ENCODE data around the gene ASIC1. TPM values are rescaled to one million over a fixed set of nuclear protein-coding genes. Genes with fewer than 3 reads are reported as not detected.

Gene ASIC1
- total and polyA plus RNA-seq, 2 of the 13 experiments (the other 11 are each of a cell fraction or from before 2014, with no cell fraction given) = 0.44 to 1.5 TPM

DNA sequence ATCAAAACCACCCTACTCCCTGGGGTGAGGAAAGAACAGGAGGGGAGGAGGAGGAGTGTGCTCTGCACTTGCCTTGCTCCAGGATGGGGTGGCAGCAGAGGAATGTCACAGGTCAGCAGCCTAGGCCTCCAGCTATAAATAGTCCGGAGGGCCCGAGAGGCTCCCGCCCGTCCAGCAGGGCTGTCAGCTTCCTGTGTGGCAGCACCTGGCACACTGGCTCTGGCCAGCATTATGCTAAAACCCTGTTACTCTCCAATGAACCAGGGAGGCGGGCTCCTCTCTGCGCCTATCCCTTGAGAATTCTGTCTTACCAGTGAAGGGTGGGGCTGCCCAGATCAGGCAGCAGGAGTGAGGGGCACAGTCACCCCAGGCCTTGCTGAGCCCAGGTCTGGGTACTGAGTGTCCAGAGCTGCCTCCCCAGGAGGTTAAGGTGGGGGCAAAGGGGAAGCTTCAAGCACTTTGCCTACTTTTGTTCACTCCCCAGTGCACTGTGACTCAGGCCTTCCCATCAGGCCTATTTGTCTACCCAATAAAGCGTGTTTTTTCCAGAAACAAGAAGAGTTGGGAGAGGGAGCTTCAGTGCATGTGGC lies 53.5 kb downstream of the ASIC1 start (continued):
- TF ChIP-seq ZNF460 (CRISPR knock-in tag; IDR thresholded peaks at IDR 0.05; ENCODE audit: borderline replicate concordance) = no peak
- no peak for TF ChIP-seq HMGA1 (CRISPR knock-in tag; conservative IDR thresholded peaks at IDR 0.05)
- TF ChIP-seq THYN1 (CRISPR knock-in tag; IDR thresholded peaks at IDR 0.05; ENCODE audit: borderline replicate concordance, low read depth) = no peak
- TF ChIP-seq CBX5 (CRISPR knock-in tag; IDR thresholded peaks at IDR 0.05; ENCODE audit: borderline replicate concordance) = no peak
- no peak for TF ChIP-seq TARDBP (CRISPR knock-in tag; IDR thresholded peaks at IDR 0.05)
- no peak for TF ChIP-seq YY1 (IDR thresholded peaks at IDR 0.05; ENCODE audit: insufficient read depth, insufficient replicate concordance, low read depth, low read length)
- TF ChIP-seq ZNF878 (CRISPR knock-in tag; IDR thresholded peaks at IDR 0.05) = no peak
- TF ChIP-seq, protein P1, sequence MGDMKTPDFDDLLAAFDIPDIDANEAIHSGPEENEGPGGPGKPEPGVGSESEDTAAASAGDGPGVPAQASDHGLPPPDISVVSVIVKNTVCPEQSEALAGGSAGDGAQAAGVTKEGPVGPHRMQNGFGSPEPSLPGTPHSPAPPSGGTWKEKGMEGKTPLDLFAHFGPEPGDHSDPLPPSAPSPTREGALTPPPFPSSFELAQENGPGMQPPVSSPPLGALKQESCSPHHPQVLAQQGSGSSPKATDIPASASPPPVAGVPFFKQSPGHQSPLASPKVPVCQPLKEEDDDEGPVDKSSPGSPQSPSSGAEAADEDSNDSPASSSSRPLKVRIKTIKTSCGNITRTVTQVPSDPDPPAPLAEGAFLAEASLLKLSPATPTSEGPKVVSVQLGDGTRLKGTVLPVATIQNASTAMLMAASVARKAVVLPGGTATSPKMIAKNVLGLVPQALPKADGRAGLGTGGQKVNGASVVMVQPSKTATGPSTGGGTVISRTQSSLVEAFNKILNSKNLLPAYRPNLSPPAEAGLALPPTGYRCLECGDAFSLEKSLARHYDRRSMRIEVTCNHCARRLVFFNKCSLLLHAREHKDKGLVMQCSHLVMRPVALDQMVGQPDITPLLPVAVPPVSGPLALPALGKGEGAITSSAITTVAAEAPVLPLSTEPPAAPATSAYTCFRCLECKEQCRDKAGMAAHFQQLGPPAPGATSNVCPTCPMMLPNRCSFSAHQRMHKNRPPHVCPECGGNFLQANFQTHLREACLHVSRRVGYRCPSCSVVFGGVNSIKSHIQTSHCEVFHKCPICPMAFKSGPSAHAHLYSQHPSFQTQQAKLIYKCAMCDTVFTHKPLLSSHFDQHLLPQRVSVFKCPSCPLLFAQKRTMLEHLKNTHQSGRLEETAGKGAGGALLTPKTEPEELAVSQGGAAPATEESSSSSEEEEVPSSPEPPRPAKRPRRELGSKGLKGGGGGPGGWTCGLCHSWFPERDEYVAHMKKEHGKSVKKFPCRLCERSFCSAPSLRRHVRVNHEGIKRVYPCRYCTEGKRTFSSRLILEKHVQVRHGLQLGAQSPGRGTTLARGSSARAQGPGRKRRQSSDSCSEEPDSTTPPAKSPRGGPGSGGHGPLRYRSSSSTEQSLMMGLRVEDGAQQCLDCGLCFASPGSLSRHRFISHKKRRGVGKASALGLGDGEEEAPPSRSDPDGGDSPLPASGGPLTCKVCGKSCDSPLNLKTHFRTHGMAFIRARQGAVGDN (CRISPR knock-in tag; IDR thresholded peaks at IDR 0.05) = peak; percentile 70
- 0 out of 2 replicates have a peak, but pooled peaks have one; percentile 14 for TF ChIP-seq KDM5B (CRISPR knock-in tag; IDR thresholded peaks at IDR 0.05; ENCODE audit: borderline replicate concordance)
- TF ChIP-seq ZNF879 (CRISPR knock-in tag; IDR thresholded peaks at IDR 0.05) = 0 out of 2 replicates have a peak, but pooled peaks have one; percentile 0
- TF ChIP-seq NPAS2 (CRISPR knock-in tag; IDR thresholded peaks at IDR 0.05; ENCODE audit: borderline replicate concordance) = no peak
- TF ChIP-seq ZNF253 (CRISPR knock-in tag; IDR thresholded peaks at IDR 0.05; ENCODE audit: borderline replicate concordance) = no peak
- no peak for TF ChIP-seq MXI1 (IDR thresholded peaks at IDR 0.05; ENCODE audit: borderline replicate concordance, low read depth, low read length)
- peak; percentile 85 for TF ChIP-seq TEAD3 (CRISPR knock-in tag; optimal IDR thresholded peaks at IDR 0.05; ENCODE audit: borderline replicate concordance)
- TF ChIP-seq ZNF839 (CRISPR knock-in tag; IDR thresholded peaks at IDR 0.05; ENCODE audit: borderline replicate concordance) = no peak
- TF ChIP-seq, protein P2, sequence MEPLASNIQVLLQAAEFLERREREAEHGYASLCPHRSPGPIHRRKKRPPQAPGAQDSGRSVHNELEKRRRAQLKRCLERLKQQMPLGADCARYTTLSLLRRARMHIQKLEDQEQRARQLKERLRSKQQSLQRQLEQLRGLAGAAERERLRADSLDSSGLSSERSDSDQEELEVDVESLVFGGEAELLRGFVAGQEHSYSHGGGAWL (CRISPR knock-in tag; IDR thresholded peaks at IDR 0.05) = peak; percentile 40; the same call in 1 of the 2 replicates
- TF ChIP-seq ZNF660 (CRISPR knock-in tag; IDR thresholded peaks at IDR 0.05; ENCODE audit: borderline replicate concordance, low read depth) = no peak
- TF ChIP-seq, protein P3, sequence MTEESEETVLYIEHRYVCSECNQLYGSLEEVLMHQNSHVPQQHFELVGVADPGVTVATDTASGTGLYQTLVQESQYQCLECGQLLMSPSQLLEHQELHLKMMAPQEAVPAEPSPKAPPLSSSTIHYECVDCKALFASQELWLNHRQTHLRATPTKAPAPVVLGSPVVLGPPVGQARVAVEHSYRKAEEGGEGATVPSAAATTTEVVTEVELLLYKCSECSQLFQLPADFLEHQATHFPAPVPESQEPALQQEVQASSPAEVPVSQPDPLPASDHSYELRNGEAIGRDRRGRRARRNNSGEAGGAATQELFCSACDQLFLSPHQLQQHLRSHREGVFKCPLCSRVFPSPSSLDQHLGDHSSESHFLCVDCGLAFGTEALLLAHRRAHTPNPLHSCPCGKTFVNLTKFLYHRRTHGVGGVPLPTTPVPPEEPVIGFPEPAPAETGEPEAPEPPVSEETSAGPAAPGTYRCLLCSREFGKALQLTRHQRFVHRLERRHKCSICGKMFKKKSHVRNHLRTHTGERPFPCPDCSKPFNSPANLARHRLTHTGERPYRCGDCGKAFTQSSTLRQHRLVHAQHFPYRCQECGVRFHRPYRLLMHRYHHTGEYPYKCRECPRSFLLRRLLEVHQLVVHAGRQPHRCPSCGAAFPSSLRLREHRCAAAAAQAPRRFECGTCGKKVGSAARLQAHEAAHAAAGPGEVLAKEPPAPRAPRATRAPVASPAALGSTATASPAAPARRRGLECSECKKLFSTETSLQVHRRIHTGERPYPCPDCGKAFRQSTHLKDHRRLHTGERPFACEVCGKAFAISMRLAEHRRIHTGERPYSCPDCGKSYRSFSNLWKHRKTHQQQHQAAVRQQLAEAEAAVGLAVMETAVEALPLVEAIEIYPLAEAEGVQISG (CRISPR knock-in tag; IDR thresholded peaks at IDR 0.05) = no peak
- no peak for TF ChIP-seq ZFP90 (CRISPR knock-in tag; IDR thresholded peaks at IDR 0.05; ENCODE audit: borderline replicate concordance)
- TF ChIP-seq ZNF337 (CRISPR knock-in tag; IDR thresholded peaks at IDR 0.05; ENCODE audit: borderline replicate concordance, low read depth) = no peak
- no peak for TF ChIP-seq ZNF260 (CRISPR knock-in tag; IDR thresholded peaks at IDR 0.05; ENCODE audit: borderline replicate concordance, low read depth)
- no peak for TF ChIP-seq ZNF781 (CRISPR knock-in tag; IDR thresholded peaks at IDR 0.05; ENCODE audit: borderline replicate concordance, not compliant biosample characterization)

All from HepG2 (cell line).